Urinary bladder (tissue), 4 donors: ENCODE data around the gene SLC2A6. TPM values are rescaled to one million over a fixed set of nuclear protein-coding genes. Genes with fewer than 3 reads are reported as not detected.
A peak's percentile ranks its signal among the peaks of the same experiment; 100 is the strongest.

ENCODE experiments used
- DNase-seq: peaks from one replicate; pipeline ENCODE4 v3.0.0-alpha.2; 2015; ENCODE audit errors: extremely low spot score
- H3K27ac ChIP-seq: one replicate; pipeline ENCODE4 v1.5.1; 2013; ENCODE audit warnings: low read depth, mild to moderate bottlenecking, moderate library complexity
- H3K36me3 ChIP-seq: one replicate; pipeline ENCODE4 v1.6.1; 2013; ENCODE audit warnings: mild to moderate bottlenecking, moderate library complexity; ENCODE audit not compliant: insufficient read depth
- H3K4me1 ChIP-seq: one replicate; pipeline ENCODE4 v1.6.1; 2013; ENCODE audit warnings: mild to moderate bottlenecking, moderate library complexity; ENCODE audit not compliant: insufficient read depth
- H3K4me3 ChIP-seq: one replicate; pipeline ENCODE4 v1.5.1; 2013; ENCODE audit warnings: low read depth, low read length
- WGBS: extraction: QIAGEN DNeasy Blood & Tissue Kit; methylation state at CpG from one replicate; pipeline ENCODE4 v1.1.7; 2013; 5-methylcytosine and 5-hydroxymethylcytosine counted together
- polyA plus RNA-seq: library from polyadenylated mRNA; stranded (reverse); fragments of 200-250 nt; gene quantifications from one replicate; pipeline ENCODE4 v1.2.3, GENCODE V29; 2013
- total RNA-seq: library from RNA; depleted of rRNA; stranded (reverse); fragments of >200 nt; gene quantifications from one replicate; pipeline ENCODE4 v1.2.3, GENCODE V29; 2014
- donor health status: healthy with polysubstance abuse.
- donor health status: healthy.

The SLC2A6 gene, protein sequence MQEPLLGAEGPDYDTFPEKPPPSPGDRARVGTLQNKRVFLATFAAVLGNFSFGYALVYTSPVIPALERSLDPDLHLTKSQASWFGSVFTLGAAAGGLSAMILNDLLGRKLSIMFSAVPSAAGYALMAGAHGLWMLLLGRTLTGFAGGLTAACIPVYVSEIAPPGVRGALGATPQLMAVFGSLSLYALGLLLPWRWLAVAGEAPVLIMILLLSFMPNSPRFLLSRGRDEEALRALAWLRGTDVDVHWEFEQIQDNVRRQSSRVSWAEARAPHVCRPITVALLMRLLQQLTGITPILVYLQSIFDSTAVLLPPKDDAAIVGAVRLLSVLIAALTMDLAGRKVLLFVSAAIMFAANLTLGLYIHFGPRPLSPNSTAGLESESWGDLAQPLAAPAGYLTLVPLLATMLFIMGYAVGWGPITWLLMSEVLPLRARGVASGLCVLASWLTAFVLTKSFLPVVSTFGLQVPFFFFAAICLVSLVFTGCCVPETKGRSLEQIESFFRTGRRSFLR
- 3.4 TPM for total RNA-seq
- 4.1 TPM for polyA plus RNA-seq

GRCh38 chr9:133478851-133479711 is at the start of gene SLC2A6:
Gene SLC2A6 (minus strand): TSS chr9:133479099. CDS start chr9:133479059, 40 bp downstream.
- Histone ChIP-seq H3K4me1 (peaks cover 1% of the 10 kb centered on the region), H3K4me3 (peak within 1 kb of the TSS; percentile 27), H3K27ac (no peak within 1 kb of the TSS), H3K36me3 (no peaks in the 10 kb centered on the region)
- under 1% methylated on average over 84 of the region's 84 CpGs for WGBS
- DNase-seq = no peak

DNA sequence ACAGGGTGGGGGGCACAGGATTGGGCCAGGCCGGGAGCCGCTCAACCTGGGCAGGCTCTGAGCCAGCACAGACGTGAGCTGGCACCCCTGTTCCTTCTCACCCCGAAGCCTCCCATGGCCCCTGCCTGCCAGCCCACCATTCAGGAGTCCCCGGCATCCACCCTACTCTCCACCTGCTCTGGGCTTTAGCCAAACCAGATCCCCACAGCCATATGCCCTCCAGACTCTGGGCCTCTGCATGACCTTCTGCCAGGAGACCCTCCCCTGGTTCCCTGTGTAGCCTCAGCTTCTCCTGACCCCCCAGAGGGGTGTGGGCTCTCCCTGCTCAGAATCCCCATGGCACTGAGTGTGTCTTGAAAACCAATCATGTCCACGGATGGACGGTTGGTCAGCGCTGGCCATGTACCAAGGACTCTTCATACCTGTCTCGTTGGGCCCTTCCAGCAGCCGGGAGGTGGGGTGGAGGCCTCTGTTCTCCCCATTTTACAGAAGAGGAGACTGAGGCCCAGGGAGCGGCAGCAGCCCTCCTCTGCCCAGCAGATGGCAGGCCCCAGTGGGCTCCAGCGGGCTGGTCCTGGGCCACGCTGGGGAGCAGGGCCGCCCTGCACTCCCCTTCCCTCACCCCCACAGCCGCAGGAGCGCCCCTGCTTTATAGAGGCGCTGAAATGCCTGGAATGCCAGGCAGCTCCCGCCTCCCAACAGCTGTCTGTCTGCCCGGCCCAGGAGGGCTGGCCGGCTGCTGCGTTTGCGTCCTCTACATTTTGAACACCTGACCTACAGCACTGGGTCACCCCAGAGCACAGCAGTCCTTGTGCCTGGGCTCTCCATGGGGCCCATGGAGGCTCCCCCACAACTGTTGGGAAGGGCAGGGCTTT is 49.3 kb upstream of the SLC2A6 start:
- WGBS = 57% methylated on average over 22 of the region's 22 CpGs

DNA sequence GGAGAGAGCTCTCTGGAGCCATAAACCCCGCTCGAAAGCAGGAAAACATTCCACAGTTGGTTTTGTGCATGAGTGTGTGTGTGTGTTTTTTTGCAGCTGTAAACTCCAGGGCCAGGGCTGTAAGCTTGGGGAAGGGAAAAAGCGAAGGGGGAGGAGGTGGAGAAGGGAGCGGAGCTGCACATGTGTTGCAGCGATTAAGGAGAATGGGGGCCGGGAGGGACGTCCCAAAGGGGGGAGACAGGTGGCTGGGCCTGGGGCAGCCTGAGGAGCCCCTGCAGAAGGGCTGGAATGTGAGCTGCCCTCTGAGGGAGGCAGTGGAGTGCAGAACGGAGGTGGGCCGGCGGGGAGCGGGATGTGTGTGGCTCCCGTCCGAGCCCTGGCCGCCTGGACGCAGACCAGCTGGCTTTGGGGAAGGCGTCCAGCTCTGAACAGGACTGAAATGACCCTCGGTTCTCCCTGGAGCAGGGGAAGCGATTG is 48.6 kb upstream of the SLC2A6 start:
- DNase-seq = peak; percentile 50
- 22% methylated on average over 18 of the region's 18 CpGs for WGBS
- no peak overlapping the region for H3K4me3 ChIP-seq
- no peaks in the 10 kb centered on the region for H3K4me1 ChIP-seq
- H3K27ac ChIP-seq = no peak overlapping the region
- no peaks in the 10 kb centered on the region for H3K36me3 ChIP-seq

More for the DNA sequence above, 49.3 kb upstream of the SLC2A6 start:
- H3K27ac ChIP-seq = no peak overlapping the region
- DNase-seq = no peak
- no peaks in the 10 kb centered on the region for H3K4me1 ChIP-seq
- no peaks in the 10 kb centered on the region for H3K36me3 ChIP-seq
- no peak overlapping the region for H3K4me3 ChIP-seq

GRCh38 chr9:133526721-133527321 is 47.9 kb upstream of the SLC2A6 start:
- Histone ChIP-seq H3K27ac (no peak overlapping the region), H3K4me3 (no peak overlapping the region), H3K36me3 (no peaks in the 10 kb centered on the region), H3K4me1 (no peaks in the 10 kb centered on the region)
- no peak for DNase-seq
- WGBS = 34% methylated on average over 21 of the region's 21 CpGs

- no peaks in the 10 kb centered on the region for H3K4me1 ChIP-seq
- H3K27ac ChIP-seq = no peak overlapping the region
- WGBS = 71% methylated on average over 8 of the region's 8 CpGs
- DNase-seq = no peak
- no peak overlapping the region for H3K4me3 ChIP-seq
- no peaks in the 10 kb centered on the region for H3K36me3 ChIP-seq
Measured at GRCh38 chr9:133525677-133526076, 46.8 kb upstream of the SLC2A6 start.

GRCh38 chr9:133524679-133525228 is 45.9 kb upstream of the SLC2A6 start, which contains the start of gene MYMK:
Gene MYMK (minus strand): TSS chr9:133524959. CDS start chr9:133524844, 115 bp downstream.
- Histone ChIP-seq H3K4me1 (no peaks in the 10 kb centered on the region), H3K27ac (no peak within 1 kb of the TSS), H3K4me3 (no peak within 1 kb of the TSS), H3K36me3 (no peaks in the 10 kb centered on the region)
- DNase-seq = no peak
- WGBS = 95% methylated on average over 17 of the region's 17 CpGs

DNA sequence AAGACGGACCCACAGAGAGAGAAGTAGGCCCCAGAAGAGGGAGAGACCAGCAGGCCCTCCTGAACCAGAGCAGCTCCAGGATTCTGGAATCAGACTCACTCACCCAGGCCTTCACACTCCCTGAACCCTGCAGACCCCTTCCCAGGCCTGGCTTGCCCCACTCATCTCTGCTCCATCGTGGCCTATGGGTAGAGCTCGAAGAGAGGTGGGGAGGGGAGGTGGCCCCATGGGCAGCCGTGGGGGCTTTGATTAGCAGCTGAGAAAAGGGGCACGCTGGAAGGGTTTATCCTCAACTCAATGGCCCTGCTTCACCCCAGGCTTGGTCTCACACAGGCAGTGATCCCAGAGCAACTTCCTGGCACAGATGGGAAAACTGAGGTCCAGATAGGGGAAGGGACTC is 45.2 kb upstream of the SLC2A6 start:
- no peaks in the 10 kb centered on the region for H3K36me3 ChIP-seq
- no peak overlapping the region for H3K4me3 ChIP-seq
- 85% methylated on average over 5 of the region's 5 CpGs for WGBS
- H3K27ac ChIP-seq = no peak overlapping the region
- no peaks in the 10 kb centered on the region for H3K4me1 ChIP-seq
- no peak for DNase-seq

DNA sequence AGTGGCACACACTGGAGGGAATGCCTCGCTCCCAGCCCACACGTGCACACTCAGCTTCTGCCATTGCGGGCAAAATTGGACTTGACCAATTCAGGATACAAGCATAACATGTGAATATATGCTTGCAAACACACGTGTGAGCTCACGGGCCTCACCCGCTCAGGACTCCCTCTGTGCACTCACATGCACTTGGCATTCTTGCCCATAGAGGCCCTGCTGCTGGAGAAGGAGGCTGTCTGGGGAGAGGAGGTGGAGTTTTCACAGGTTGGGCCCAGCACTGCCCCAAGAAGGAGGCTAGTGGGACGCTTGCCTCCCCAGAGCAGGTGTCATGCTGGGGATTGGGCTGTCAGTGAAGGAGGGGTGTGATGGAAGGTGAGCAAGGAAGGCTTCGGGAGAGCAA is 44.2 kb upstream of the SLC2A6 start:
- H3K4me3 ChIP-seq = no peak overlapping the region
- no peak overlapping the region for H3K27ac ChIP-seq
- no peaks in the 10 kb centered on the region for H3K36me3 ChIP-seq
- WGBS = 90% methylated on average over 8 of the region's 8 CpGs
- H3K4me1 ChIP-seq = no peaks in the 10 kb centered on the region
- DNase-seq = no peak

- Histone ChIP-seq H3K4me3 (no peak overlapping the region), H3K36me3 (no peaks in the 10 kb centered on the region), H3K27ac (no peak overlapping the region), H3K4me1 (no peaks in the 10 kb centered on the region)
- no peak for DNase-seq
- 83% methylated on average over 14 of the region's 14 CpGs for WGBS
Measured at GRCh38 chr9:133522073-133522910, 43.4 kb upstream of the SLC2A6 start.

DNA sequence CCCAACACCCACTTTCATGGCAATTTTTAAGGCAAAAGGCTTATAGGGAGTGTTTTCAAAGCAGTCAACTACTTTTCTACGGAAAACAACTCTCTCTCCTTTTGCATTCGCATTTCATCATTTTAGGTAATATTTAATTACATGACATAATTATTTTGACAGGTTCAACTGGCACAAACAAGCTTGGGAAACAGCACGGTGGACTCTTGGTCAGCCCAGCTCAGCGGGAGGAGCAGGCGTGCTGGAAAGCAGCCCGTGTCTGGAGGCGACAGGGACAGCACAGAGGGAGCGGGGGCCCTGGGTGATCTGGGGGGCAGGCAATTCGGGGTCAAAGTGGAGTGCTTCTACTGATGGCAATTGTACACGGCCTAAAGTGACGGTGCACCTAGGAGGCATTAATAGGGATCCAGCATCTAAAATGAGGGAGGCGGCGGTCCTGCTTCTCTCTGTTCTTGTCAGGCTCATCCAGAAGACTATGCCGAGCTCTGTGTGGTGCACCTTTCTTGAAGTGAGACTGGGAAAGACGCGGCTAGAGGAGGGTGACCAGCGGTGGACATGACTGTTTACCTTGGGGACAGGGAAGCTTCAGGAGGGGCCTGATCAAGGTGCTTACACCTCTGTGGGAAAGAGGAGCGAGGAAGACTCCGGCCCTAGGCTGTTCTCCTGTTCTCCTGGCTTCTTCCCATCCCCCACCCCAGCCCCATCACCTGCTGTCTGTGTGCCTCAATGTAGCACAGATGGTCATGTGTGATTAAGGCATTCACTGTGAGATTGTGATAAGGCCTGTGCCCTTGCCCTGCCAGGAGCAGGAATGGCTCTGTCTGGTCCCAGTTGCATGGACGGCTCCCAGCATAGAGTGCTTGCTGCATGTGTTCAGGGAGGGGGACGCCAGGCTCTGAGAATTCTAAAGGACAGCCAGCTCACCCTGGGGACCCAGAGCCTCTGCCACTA is 42.5 kb upstream of the SLC2A6 start:
- no peak overlapping the region for H3K27ac ChIP-seq
- no peak overlapping the region for H3K4me3 ChIP-seq
- H3K36me3 ChIP-seq = no peaks in the 10 kb centered on the region
- no peaks in the 10 kb centered on the region for H3K4me1 ChIP-seq
- no peak for DNase-seq
- WGBS = 92% methylated on average over 21 of the region's 21 CpGs
